Germinal center (tissue), 1 donor: Measurements from ENCODE around the gene SHLD2.
"Not testable (repeated sequence)": the region's sequence is repeated elsewhere in the genome, so short reads cannot be mapped to it uniquely, and the experiment has no call there.

Source experiments
- DNase-seq: peaks from one replicate; pipeline ENCODE4 v3.0.0; 2012; ENCODE audit warnings: mixed read lengths, low spot score

The SHLD2 gene

DNA sequence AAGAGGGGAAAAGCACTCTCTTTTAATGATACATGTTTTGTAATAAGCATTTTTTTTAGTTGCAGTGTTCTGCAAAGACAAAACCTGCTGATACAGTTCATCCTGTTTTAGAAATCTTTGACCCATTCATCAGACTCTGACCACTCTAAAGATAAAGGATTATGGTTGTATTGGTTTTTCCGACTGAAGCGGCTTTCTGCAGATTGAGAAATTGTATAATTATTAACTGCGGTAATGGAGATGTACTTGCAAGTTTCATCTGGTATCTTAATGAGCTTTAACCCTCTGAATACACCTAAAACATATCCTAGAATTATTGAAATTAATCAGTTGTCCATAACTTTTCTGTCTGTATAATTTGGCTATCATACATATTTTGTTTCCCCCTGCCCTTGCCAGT, 50.6 kb downstream of the SHLD2 start:
- not testable (repeated sequence) for DNase-seq

DNA sequence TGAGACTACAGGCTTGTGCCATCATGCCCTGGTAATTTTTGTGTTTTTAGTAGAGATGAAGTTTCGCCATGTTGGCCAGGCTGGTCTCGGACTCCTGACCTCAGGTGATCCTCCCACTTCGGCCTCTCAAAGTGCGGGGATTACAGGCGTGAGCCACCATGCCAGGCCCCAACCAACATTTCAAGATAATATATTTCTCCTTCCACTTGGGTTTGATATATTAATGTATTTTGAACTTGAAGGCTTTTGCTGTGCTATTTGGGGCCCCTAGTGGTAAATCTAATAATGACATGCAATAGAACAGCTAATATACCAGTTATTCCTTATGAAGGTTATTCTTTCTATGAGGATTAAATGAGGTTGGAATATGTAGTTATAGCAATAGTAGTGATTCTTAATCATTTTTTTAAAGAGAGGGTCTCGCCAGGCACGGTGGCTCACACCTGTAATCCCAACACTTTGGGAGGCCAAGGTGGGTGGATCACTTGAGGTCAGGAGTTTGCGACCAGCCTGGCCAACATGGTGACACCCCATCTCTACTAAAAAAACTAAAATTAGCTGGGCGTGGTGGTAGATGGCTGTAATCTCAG, 54.1 kb downstream of the SHLD2 start:
- DNase-seq = not testable (repeated sequence)

- DNase-seq = not testable (repeated sequence)
Measured at GRCh38 chr10:87151516-87151915, 56.5 kb downstream of the SHLD2 start.

DNA sequence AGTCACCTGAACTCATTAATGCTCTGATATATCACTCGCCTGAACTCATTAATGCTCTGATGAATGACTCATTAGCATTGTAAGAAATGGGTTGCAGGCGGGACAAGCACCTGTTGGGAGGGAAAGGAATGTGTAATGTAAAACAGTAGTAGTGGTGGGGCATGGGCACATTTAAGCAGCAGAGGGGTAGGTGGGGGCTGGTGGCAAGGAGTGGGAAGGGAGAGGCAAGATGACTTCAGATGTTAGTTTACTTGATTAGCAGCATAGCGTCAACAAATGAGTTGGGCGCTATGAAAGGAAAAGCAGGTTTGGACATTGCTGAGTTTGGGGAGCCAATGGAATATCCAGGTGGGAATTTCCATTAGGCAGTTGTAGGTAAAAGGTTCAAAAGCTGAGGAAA, 61.8 kb downstream of the SHLD2 start:
- DNase-seq = not testable (repeated sequence)

DNA sequence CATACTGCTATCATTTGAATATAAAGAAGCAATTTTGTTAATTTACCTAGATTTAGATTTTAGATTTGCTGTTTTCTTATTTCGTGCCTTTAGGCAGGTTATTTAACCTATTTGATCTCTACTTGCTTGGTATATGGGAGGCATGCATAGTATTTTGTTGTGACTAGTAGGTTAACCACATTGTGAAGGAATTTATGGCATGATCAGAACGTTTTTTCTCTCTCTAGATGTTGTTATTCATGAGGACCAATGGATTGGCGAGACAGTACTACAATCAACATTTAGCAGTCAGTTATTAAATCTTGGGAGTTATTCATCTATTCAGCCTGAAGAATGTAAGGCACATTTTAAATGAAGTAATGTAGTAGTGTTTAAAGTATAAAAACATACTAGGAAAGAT, 62.8 kb downstream of the SHLD2 start:
- DNase-seq = not testable (repeated sequence)

DNA sequence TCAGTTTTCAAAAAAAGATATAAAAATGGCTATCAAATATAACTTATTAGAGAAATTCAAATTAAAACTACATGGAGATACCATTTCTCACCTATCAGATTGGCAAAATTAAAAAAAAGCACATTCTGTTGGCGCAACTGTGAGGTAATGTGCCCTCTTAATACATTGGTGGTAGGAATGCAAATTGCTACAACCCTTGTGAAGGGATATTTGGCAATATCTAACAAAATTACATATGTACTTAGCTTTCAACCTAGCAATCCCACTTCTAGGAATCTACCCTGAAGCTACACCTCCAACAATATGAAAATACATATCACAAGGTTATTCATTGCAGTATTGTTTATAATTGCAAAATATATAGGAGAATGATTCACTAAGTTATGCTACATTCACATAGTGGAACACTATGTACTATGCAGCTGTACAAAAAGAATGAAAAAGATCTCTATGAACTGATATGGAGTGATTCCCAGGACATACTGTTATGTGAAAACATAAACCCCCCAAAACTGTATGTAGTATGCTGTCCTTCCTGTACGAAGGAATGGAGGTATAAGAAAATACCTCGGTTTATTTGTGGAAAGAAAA, 67.8 kb downstream of the SHLD2 start:
- not testable (repeated sequence) for DNase-seq

- DNase-seq = not testable (repeated sequence)
Measured at GRCh38 chr10:87163414-87163813, 68.4 kb downstream of the SHLD2 start.

- not testable (repeated sequence) for DNase-seq
Measured at GRCh38 chr10:87169857-87170256, 74.9 kb downstream of the SHLD2 start.

DNA sequence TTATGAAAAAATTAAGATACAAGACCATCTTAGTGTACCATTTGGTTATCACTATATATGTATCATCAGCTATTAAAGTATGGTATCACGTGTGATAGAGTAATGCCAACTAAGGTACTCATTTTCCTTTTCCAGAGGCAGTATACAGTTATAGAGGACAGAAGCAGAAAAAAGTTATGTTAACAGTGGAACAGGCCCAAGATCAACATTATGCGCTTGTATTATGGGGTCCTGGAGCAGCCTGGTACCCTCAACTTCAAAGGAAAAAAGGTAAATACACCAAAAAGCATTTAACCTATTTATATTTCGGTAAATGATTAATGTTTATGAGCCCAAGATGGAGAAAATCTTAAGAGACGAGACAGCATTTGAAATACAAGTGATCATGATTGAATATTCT, 75.7 kb downstream of the SHLD2 start:
- DNase-seq = not testable (repeated sequence)

DNA sequence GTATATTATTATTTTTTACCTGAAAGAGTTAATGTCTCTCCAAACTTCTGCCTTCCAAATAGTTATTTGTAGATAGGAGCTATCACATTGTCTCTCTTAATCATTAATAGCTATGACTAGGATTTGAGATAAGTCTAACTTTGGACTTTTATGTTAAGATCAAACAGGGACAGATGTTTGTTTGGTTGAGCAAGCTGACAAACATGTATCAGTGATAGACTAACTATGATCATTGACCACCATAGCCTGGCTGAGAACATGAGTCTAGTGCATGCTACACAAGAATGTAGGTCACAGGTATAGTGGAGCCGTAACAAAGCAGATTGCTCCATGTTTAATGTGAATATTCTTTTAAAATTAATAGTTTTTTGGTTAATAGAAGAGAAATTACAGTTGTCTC, 76.7 kb downstream of the SHLD2 start:
- not testable (repeated sequence) for DNase-seq

GRCh38 chr10:87172178-87172577, 77.2 kb downstream of the SHLD2 start:
- not testable (repeated sequence) for DNase-seq

- DNase-seq = not testable (repeated sequence)
Measured at GRCh38 chr10:87177587-87177986, 82.6 kb downstream of the SHLD2 start.

DNA sequence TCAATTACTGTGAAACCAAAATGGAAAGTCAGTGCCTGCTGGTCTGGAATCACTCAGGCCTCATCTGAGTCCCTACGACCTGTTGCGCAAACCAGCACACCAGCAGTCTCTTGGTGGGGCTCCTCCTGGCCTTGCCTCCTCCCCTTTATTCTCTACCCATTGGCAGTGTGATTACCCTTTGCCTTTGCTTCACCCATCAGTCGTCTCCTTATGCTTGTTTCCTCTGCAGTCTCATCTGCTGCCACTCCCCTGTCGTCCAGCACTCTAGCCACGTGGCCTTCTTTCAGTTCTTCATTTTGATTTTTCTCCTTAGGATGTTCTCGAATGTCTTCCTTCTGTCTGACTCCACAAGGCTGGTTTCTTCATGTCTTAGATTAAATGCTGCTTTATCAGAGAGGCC, 89.4 kb downstream of the SHLD2 start:
- DNase-seq = peak; percentile 2

- DNase-seq = not testable (repeated sequence)
Measured at GRCh38 chr10:87186016-87186415, 91.0 kb downstream of the SHLD2 start.

DNA sequence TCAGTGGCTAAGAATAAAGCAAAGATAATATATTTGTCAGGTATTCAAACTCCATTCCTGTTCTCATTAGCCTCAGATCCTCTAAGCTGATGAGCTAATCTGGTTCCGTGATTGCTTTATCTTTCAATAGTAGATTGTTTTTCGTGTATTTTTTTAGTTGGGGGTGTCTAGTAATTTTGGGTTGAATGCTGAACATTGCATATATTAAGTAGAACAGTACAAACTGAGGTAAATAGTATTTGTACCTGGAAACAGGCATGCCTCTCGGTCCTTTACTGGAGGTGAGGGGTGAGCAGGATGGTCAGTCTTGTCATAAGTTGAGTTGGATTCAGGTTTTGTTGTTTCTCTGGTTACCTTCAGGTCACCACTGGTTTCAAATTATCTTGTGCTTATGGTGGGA, 92.6 kb downstream of the SHLD2 start:
- DNase-seq = not testable (repeated sequence)

GRCh38 chr10:87191841-87192240, 96.8 kb downstream of the SHLD2 start:
- DNase-seq = not testable (repeated sequence)

DNA sequence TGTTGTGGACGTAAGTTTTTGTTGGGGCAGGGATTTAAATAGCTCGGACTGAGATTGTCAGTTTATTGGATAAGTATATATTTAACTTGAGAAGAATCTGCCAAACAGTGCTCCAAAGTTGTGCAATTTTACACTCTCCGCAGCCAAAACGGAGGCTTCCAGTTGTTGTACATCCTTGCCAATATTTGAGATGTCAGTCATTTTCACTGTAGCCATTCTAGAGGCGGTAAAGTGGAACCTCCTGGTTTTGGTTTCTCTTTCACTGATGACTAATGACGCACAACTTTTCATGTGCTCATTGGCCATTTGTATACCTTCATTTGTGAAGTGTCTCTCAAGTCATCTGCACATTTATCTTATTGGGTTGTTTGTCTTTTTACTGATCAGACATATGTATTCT, 105.9 kb downstream of the SHLD2 start:
- DNase-seq = peak; percentile 1

GRCh38 chr10:87204801-87205200, 109.8 kb downstream of the SHLD2 start:
- DNase-seq = not testable (repeated sequence)

GRCh38 chr10:87206922-87207321, 111.9 kb downstream of the SHLD2 start:
- not testable (repeated sequence) for DNase-seq

GRCh38 chr10:87210309-87210708, 115.3 kb downstream of the SHLD2 start:
- DNase-seq = not testable (repeated sequence)

GRCh38 chr10:87211848-87212247, 116.8 kb downstream of the SHLD2 start:
- not testable (repeated sequence) for DNase-seq

GRCh38 chr10:87213150-87213765, 118.3 kb downstream of the SHLD2 start:
- DNase-seq = not testable (repeated sequence)

- not testable (repeated sequence) for DNase-seq
Measured at GRCh38 chr10:87213806-87214205, 118.8 kb downstream of the SHLD2 start.
